OCI-LY3 (cell line): ENCODE measurements around the gene GPR183.

ENCODE experiments used
- H2AFZ ChIP-seq: fragments of 200-600, 300-600 bp; shearing (Covaris generic); 2 replicates; pipeline ENCODE4 v1.6.0; 2014; ENCODE audit warnings: antibody characterized with exemption, low read depth, low read length
- H3K27ac ChIP-seq: fragments of 200-600, 300-600 bp; sonication (generic); 2 replicates; pipeline ENCODE4 v1.5.1; 2014; ENCODE audit warnings: mild to moderate bottlenecking, low read length, moderate library complexity, mixed read lengths
- H3K27me3 ChIP-seq: fragments of 200-600, 300-600 bp; sonication (generic); 2 replicates; pipeline ENCODE4 v1.6.1; 2014; ENCODE audit warnings: low read depth, low read length, mixed read lengths
- H3K36me3 ChIP-seq: fragments of 200-600, 300-600 bp; sonication (generic); replicated peaks from 2 replicates; pipeline ENCODE3; 2014; ENCODE audit warnings: low read depth, low read length, mixed read lengths
- H3K4me1 ChIP-seq: fragments of 300-600, 200-600 bp; sonication (generic); 2 replicates; pipeline ENCODE4 v1.6.1; 2014; ENCODE audit warnings: low read length, mixed read lengths
- H3K4me2 ChIP-seq: fragments of 200-600, 300-600 bp; sonication (generic); 2 replicates; pipeline ENCODE4 v1.6.1; 2014; ENCODE audit warnings: low read length, mixed read lengths
- H3K4me3 ChIP-seq: fragments of 300-600, 200-600 bp; sonication (generic); 2 replicates; pipeline ENCODE4 v1.5.1; 2014; ENCODE audit warnings: antibody characterized with exemption, mild to moderate bottlenecking, low read length, moderate library complexity
- H3K79me2 ChIP-seq: fragments of 300-600, 200-600 bp; shearing (Covaris generic); 2 replicates; pipeline ENCODE4 v1.6.1; 2014; ENCODE audit warnings: mild to moderate bottlenecking, low read length, mixed read lengths
- H3K9ac ChIP-seq: fragments of 300-600, 200-600 bp; shearing (Covaris generic); 2 replicates; pipeline ENCODE4 v1.6.0; 2014; ENCODE audit warnings: mild to moderate bottlenecking, low read length, moderate library complexity
- H3K9me3 ChIP-seq: fragments of 200-600, 300-600 bp; shearing (Covaris generic); 2 replicates; pipeline ENCODE4 v1.6.1; 2014; ENCODE audit warnings: low read length, mixed read lengths; ENCODE audit not compliant: insufficient read depth
- H4K20me1 ChIP-seq: fragments of 200-600, 300-600 bp; sonication (generic); 2 replicates; pipeline ENCODE4 v1.6.1; 2016; ENCODE audit warnings: low read length, mixed read lengths; ENCODE audit not compliant: insufficient read depth
- EZH2phosphoT487 ChIP-seq: fragments of 200-600 bp; shearing (Covaris generic); IDR thresholded peaks from 2 replicates; pipeline ENCODE4 v1.6.1; 2018; ENCODE audit warnings: antibody characterized with exemption, mixed run types, low read depth
- TF ChIP-seq, protein P1 (sequence below): fragments of 200-600, 300-600 bp; sonication (generic); IDR thresholded peaks from 2 replicates; pipeline ENCODE4 v1.5.1; 2014; ENCODE audit warnings: antibody characterized with exemption, low read length, low read depth

The GPR183 gene

GRCh38 chr13:99273128-99273527 is 34.1 kb downstream of the GPR183 start:
- Histone ChIP-seq H3K4me2 (no peak overlapping the region), H2AFZ (no peak overlapping the region)

GRCh38 chr13:99272481-99272880 is 34.7 kb downstream of the GPR183 start:
- H3K36me3 ChIP-seq, result peaks cover 18% of the 10 kb centered on the region
- H3K79me2 ChIP-seq, result peaks cover 3% of the 10 kb centered on the region; the same call in 1 of the 2 replicates
- no peak overlapping the region for H3K4me3 ChIP-seq
- peaks cover 6% of the 10 kb centered on the region; the same call in 1 of the 2 replicates for H3K9me3 ChIP-seq
- H3K9ac ChIP-seq, result no peak overlapping the region
- no peak overlapping the region for H3K27ac ChIP-seq
- H2AFZ ChIP-seq, result no peak overlapping the region
- no peaks in the 10 kb centered on the region for H4K20me1 ChIP-seq
- H3K4me1 ChIP-seq, result peaks cover 30% of the 10 kb centered on the region
- TF ChIP-seq EZH2phosphoT487, result no peak
- TF ChIP-seq, protein P1, sequence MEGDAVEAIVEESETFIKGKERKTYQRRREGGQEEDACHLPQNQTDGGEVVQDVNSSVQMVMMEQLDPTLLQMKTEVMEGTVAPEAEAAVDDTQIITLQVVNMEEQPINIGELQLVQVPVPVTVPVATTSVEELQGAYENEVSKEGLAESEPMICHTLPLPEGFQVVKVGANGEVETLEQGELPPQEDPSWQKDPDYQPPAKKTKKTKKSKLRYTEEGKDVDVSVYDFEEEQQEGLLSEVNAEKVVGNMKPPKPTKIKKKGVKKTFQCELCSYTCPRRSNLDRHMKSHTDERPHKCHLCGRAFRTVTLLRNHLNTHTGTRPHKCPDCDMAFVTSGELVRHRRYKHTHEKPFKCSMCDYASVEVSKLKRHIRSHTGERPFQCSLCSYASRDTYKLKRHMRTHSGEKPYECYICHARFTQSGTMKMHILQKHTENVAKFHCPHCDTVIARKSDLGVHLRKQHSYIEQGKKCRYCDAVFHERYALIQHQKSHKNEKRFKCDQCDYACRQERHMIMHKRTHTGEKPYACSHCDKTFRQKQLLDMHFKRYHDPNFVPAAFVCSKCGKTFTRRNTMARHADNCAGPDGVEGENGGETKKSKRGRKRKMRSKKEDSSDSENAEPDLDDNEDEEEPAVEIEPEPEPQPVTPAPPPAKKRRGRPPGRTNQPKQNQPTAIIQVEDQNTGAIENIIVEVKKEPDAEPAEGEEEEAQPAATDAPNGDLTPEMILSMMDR, result no peak
- no peaks in the 10 kb centered on the region for H3K27me3 ChIP-seq
- H3K4me2 ChIP-seq, result no peak overlapping the region

More at GRCh38 chr13:99273128-99273527, 34.1 kb downstream of the GPR183 start:
- Histone ChIP-seq H3K4me3 (no peak overlapping the region), H3K36me3 (peaks cover 18% of the 10 kb centered on the region), H3K9ac (no peak overlapping the region), H3K27me3 (no peaks in the 10 kb centered on the region), H3K9me3 (peaks cover 6% of the 10 kb centered on the region; the same call in 1 of the 2 replicates), H3K27ac (no peak overlapping the region), H3K79me2 (peaks cover 3% of the 10 kb centered on the region; the same call in 1 of the 2 replicates), H4K20me1 (no peaks in the 10 kb centered on the region), H3K4me1 (peaks cover 30% of the 10 kb centered on the region)
- TF ChIP-seq, protein P1, result no peak
- TF ChIP-seq EZH2phosphoT487, result no peak

DNA sequence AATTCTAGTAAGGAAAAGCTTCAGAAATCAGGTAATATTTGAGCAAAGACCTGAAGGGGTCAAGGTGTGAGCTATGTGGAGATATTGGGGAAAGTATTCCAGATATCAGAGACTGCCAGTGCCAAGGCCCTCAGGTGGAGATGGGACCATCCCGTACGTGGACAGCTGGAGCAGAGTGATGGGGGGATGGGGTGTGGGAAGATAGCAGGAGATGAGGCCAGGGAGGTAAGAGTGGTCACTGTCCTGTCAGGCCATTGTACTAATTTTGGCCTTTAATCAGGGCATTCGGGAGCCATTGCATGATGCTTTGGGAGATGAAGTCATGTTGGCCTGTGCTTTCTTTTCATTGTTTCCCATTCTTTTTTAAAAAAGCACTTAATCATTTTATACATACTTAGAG is 36.0 kb downstream of the GPR183 start:
- TF ChIP-seq EZH2phosphoT487, result no peak
- TF ChIP-seq, protein P1, result no peak

DNA sequence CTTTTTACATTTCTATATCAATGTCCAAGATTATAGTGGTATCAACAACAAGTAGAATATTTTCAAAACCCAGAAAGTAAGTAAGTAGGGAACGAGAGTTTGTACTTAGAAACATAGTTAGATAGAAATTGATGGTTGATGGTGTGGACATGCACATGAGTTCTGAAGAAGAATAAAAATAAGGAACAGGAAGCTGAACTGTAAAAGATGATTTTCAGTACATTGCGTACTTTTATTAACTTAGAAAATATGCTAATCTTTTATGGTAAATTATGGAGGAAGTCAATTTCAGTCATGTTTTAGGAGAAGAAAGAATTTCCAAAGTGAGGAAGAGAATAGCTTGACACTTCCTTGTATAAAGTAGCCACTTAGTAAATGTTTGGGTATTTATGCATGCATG is 36.7 kb downstream of the GPR183 start:
- H3K27me3 ChIP-seq, result no peaks in the 10 kb centered on the region
- no peak for TF ChIP-seq EZH2phosphoT487
- TF ChIP-seq, protein P1, result no peak
- peaks cover 42% of the 10 kb centered on the region for H3K4me1 ChIP-seq
- H3K4me2 ChIP-seq, result peak overlapping the region; percentile 45
- no peaks in the 10 kb centered on the region for H4K20me1 ChIP-seq
- peak overlapping the region; percentile 3; the same call in 1 of the 2 replicates for H3K4me3 ChIP-seq
- H3K9ac ChIP-seq, result peak overlapping the region; percentile 9
- H3K79me2 ChIP-seq, result peaks cover 3% of the 10 kb centered on the region; the same call in 1 of the 2 replicates
- peak overlapping the region; percentile 52 for H3K27ac ChIP-seq
- peaks cover 18% of the 10 kb centered on the region for H3K36me3 ChIP-seq
- peaks cover 6% of the 10 kb centered on the region; the same call in 1 of the 2 replicates for H3K9me3 ChIP-seq
- no peak overlapping the region for H2AFZ ChIP-seq

More for the DNA sequence above, 36.0 kb downstream of the GPR183 start:
- peaks cover 18% of the 10 kb centered on the region for H3K36me3 ChIP-seq
- H4K20me1 ChIP-seq, result no peaks in the 10 kb centered on the region
- 0 out of 2 replicates have a peak overlapping the region, but pooled peaks have one; percentile 0 for H3K4me3 ChIP-seq
- no peak overlapping the region for H3K9ac ChIP-seq
- H2AFZ ChIP-seq, result no peak overlapping the region
- peak overlapping the region; percentile 45 for H3K4me2 ChIP-seq
- H3K27me3 ChIP-seq, result no peaks in the 10 kb centered on the region
- peaks cover 3% of the 10 kb centered on the region; the same call in 1 of the 2 replicates for H3K79me2 ChIP-seq
- H3K9me3 ChIP-seq, result peaks cover 6% of the 10 kb centered on the region; the same call in 1 of the 2 replicates
- peaks cover 39% of the 10 kb centered on the region for H3K4me1 ChIP-seq
- peak overlapping the region; percentile 52 for H3K27ac ChIP-seq
